Stimulated activated naive B cell treated with anti-CD40 and anti-IgM and Interleukin-4, amounts not matched to agents 10 μg/mL and 1 μg/mL and 100 μg/mL, for 72 hours (primary cell): ENCODE measurements around the gene PLIN1.

Experiments used
- ATAC-seq, 2 donors: fragments of 150-1000 bp; cut with Tn5 transposase; replicated peaks; 2 replicates each; pipeline ENCODE4 v1.10.0; 2021; ENCODE audit warnings: moderate library complexity in 1 of 2
- DNase-seq: peaks from one replicate; pipeline ENCODE4 v3.0.0; 2021
- H3K27ac Mint-ChIP-seq: one replicate; pipeline ENCODE4 v1.8.0; 2022; ENCODE audit warnings: mild to moderate bottlenecking, mixed read lengths
- H3K27me3 Mint-ChIP-seq, 2 donors: one replicate each; pipeline ENCODE4 v1.8.0; 2022; ENCODE audit warnings: mixed read lengths in 2 of 2
- H3K36me3 Mint-ChIP-seq, 2 donors: one replicate each; pipeline ENCODE4 v1.8.0; 2022; ENCODE audit warnings: mixed read lengths in 2 of 2, mild to moderate bottlenecking in 1 of 2
- H3K4me1 Mint-ChIP-seq, 2 donors: one replicate each; pipeline ENCODE4 v1.8.0; 2022; ENCODE audit warnings: mixed read lengths in 2 of 2, mild to moderate bottlenecking in 1 of 2
- H3K4me3 Mint-ChIP-seq, 2 donors: one replicate each; pipeline ENCODE4 v1.8.0; 2022; ENCODE audit warnings: mild to moderate bottlenecking in 2 of 2, mixed read lengths in 2 of 2, moderate library complexity in 1 of 2
- H3K9me3 Mint-ChIP-seq, 2 donors: one replicate each; pipeline ENCODE4 v1.8.0; 2022; ENCODE audit warnings: mixed read lengths in 2 of 2, mild to moderate bottlenecking in 1 of 2

PLIN1 gene

GRCh38 chr15:89653578-89653977, 25.6 kb downstream of the PLIN1 start:
- Mint-ChIP-seq H3K27me3 (peaks cover 30 to 56% of the 10 kb centered on the region in 2 donors), H3K4me3 (no peak overlapping the region), H3K36me3 (peaks cover 1 to 6% of the 10 kb centered on the region in 2 donors), H3K9me3 (no peaks in the 10 kb centered on the region), H3K27ac (no peak overlapping the region), H3K4me1 (peaks cover 10 to 20% of the 10 kb centered on the region in 2 donors)
- DNase-seq, result no peak
- no peak for ATAC-seq

GRCh38 chr15:89652666-89653065, 26.5 kb downstream of the PLIN1 start:
- H3K4me1 Mint-ChIP-seq, result peaks cover 10 to 20% of the 10 kb centered on the region in 2 donors
- no peak for ATAC-seq
- H3K36me3 Mint-ChIP-seq, result peaks cover 1 to 6% of the 10 kb centered on the region in 2 donors
- H3K27me3 Mint-ChIP-seq, result peaks cover 30 to 49% of the 10 kb centered on the region in 2 donors
- no peak overlapping the region for H3K4me3 Mint-ChIP-seq
- no peak overlapping the region for H3K27ac Mint-ChIP-seq
- H3K9me3 Mint-ChIP-seq, result no peaks in the 10 kb centered on the region
- DNase-seq, result no peak

GRCh38 chr15:89652131-89652530, 27.0 kb downstream of the PLIN1 start:
- Mint-ChIP-seq H3K4me3 (no peak overlapping the region), H3K4me1 (peaks cover 13 to 25% of the 10 kb centered on the region in 2 donors), H3K27me3 (peaks cover 33 to 44% of the 10 kb centered on the region in 2 donors), H3K27ac (no peak overlapping the region), H3K9me3 (no peaks in the 10 kb centered on the region), H3K36me3 (peaks cover 1 to 6% of the 10 kb centered on the region in 2 donors)
- DNase-seq (no peak), ATAC-seq (no peak)

- no peaks in the 10 kb centered on the region for H3K9me3 Mint-ChIP-seq
- DNase-seq (no peak), ATAC-seq (no peak)
- no peak overlapping the region for H3K27ac Mint-ChIP-seq
- H3K4me1 Mint-ChIP-seq, result peaks cover 11 to 16% of the 10 kb centered on the region in 2 donors
- peaks cover 24 to 32% of the 10 kb centered on the region in 2 donors for H3K27me3 Mint-ChIP-seq
- peaks cover under 1 to 5% of the 10 kb centered on the region in 2 donors for H3K36me3 Mint-ChIP-seq
- no peak overlapping the region for H3K4me3 Mint-ChIP-seq
These were observed 29.5 kb downstream of the PLIN1 start for GRCh38 chr15:89649716-89650115.

GRCh38 chr15:89649013-89649625, 30.0 kb downstream of the PLIN1 start:
- Mint-ChIP-seq H3K4me3 (no peak overlapping the region), H3K27ac (no peak overlapping the region), H3K4me1 (peaks cover 6 to 10% of the 10 kb centered on the region in 2 donors), H3K27me3 (peaks cover 18 to 26% of the 10 kb centered on the region in 2 donors), H3K9me3 (no peaks in the 10 kb centered on the region), H3K36me3 (no peaks in the 10 kb centered on the region)
- ATAC-seq (no peak), DNase-seq (no peak)

- no peak overlapping the region for H3K4me3 Mint-ChIP-seq
- no peaks in the 10 kb centered on the region for H3K36me3 Mint-ChIP-seq
- no peak for ATAC-seq
- peaks cover 11 to 18% of the 10 kb centered on the region in 2 donors for H3K27me3 Mint-ChIP-seq
- DNase-seq, result no peak
- H3K9me3 Mint-ChIP-seq, result no peaks in the 10 kb centered on the region
- H3K4me1 Mint-ChIP-seq, result peaks cover 6 to 9% of the 10 kb centered on the region in 2 donors
- H3K27ac Mint-ChIP-seq, result no peak overlapping the region
These were observed 30.8 kb downstream of the PLIN1 start for GRCh38 chr15:89648106-89649012.

- ATAC-seq (peak; percentile 83 to 88), DNase-seq (peak; percentile 37)
- Mint-ChIP-seq H3K27ac (no peak overlapping the region), H3K9me3 (no peaks in the 10 kb centered on the region), H3K27me3 (peaks cover 7 to 10% of the 10 kb centered on the region in 2 donors), H3K4me3 (no peak overlapping the region), H3K4me1 (peaks cover 6 to 9% of the 10 kb centered on the region in 2 donors), H3K36me3 (no peaks in the 10 kb centered on the region)
These were observed 31.8 kb downstream of the PLIN1 start for GRCh38 chr15:89647191-89647851.

- Mint-ChIP-seq H3K27ac (no peak overlapping the region), H3K4me1 (peaks cover 6 to 9% of the 10 kb centered on the region in 2 donors), H3K27me3 (peaks cover 7% of the 10 kb centered on the region in 2 donors), H3K9me3 (no peaks in the 10 kb centered on the region), H3K4me3 (no peak overlapping the region), H3K36me3 (no peaks in the 10 kb centered on the region)
- DNase-seq (no peak), ATAC-seq (peak; percentile 10 to 12)
These were observed 32.6 kb downstream of the PLIN1 start for GRCh38 chr15:89646416-89647141.

GRCh38 chr15:89645680-89646079, 33.5 kb downstream of the PLIN1 start:
- no peak overlapping the region for H3K4me3 Mint-ChIP-seq
- H3K36me3 Mint-ChIP-seq, result no peaks in the 10 kb centered on the region
- no peak overlapping the region for H3K27ac Mint-ChIP-seq
- H3K27me3 Mint-ChIP-seq, result peaks cover 7% of the 10 kb centered on the region in 2 donors
- DNase-seq, result no peak
- no peaks in the 10 kb centered on the region for H3K9me3 Mint-ChIP-seq
- ATAC-seq, result no peak
- H3K4me1 Mint-ChIP-seq, result peaks cover 8 to 9% of the 10 kb centered on the region in 2 donors

- peaks cover 3 to 7% of the 10 kb centered on the region in 2 donors for H3K27me3 Mint-ChIP-seq
- H3K9me3 Mint-ChIP-seq, result no peaks in the 10 kb centered on the region
- no peak for DNase-seq
- H3K4me1 Mint-ChIP-seq, result peaks cover 4% of the 10 kb centered on the region in 2 donors
- H3K4me3 Mint-ChIP-seq, result no peak overlapping the region
- H3K36me3 Mint-ChIP-seq, result no peaks in the 10 kb centered on the region
- ATAC-seq, result no peak
- H3K27ac Mint-ChIP-seq, result no peak overlapping the region
These were observed 37.1 kb downstream of the PLIN1 start for GRCh38 chr15:89642106-89642505.

GRCh38 chr15:89641053-89641452, 38.1 kb downstream of the PLIN1 start:
- H3K9me3 Mint-ChIP-seq, result no peaks in the 10 kb centered on the region
- peak; percentile 58 to 61 for ATAC-seq
- peaks cover 0 to 3% of the 10 kb centered on the region in 2 donors for H3K27me3 Mint-ChIP-seq
- no peaks in the 10 kb centered on the region for H3K36me3 Mint-ChIP-seq
- no peak overlapping the region for H3K4me3 Mint-ChIP-seq
- no peak overlapping the region for H3K27ac Mint-ChIP-seq
- no peak for DNase-seq
- peaks cover 0 to 2% of the 10 kb centered on the region in 2 donors for H3K4me1 Mint-ChIP-seq

- Mint-ChIP-seq H3K36me3 (no peaks in the 10 kb centered on the region), H3K27me3 (peaks cover 2 to 4% of the 10 kb centered on the region in 2 donors), H3K4me3 (no peak overlapping the region), H3K27ac (no peak overlapping the region), H3K9me3 (peaks cover 1 to 2% of the 10 kb centered on the region in 2 donors), H3K4me1 (peaks cover 0 to 2% of the 10 kb centered on the region in 2 donors)
- ATAC-seq (no peak), DNase-seq (no peak)
These were observed 38.9 kb downstream of the PLIN1 start for GRCh38 chr15:89640245-89640644.

GRCh38 chr15:89633585-89633984, 45.6 kb downstream of the PLIN1 start:
- H3K4me1 Mint-ChIP-seq, result peaks cover 5 to 16% of the 10 kb centered on the region in 2 donors
- H3K27ac Mint-ChIP-seq, result no peak overlapping the region
- H3K4me3 Mint-ChIP-seq, result no peak overlapping the region
- DNase-seq (no peak), ATAC-seq (no peak)
- peaks cover 1 to 3% of the 10 kb centered on the region in 2 donors for H3K9me3 Mint-ChIP-seq
- peaks cover 3 to 5% of the 10 kb centered on the region in 2 donors for H3K27me3 Mint-ChIP-seq
- peaks cover 6 to 9% of the 10 kb centered on the region in 2 donors for H3K36me3 Mint-ChIP-seq
